Measurements from ENCODE around the gene MAMDC4.

Gene MAMDC4

DNA sequence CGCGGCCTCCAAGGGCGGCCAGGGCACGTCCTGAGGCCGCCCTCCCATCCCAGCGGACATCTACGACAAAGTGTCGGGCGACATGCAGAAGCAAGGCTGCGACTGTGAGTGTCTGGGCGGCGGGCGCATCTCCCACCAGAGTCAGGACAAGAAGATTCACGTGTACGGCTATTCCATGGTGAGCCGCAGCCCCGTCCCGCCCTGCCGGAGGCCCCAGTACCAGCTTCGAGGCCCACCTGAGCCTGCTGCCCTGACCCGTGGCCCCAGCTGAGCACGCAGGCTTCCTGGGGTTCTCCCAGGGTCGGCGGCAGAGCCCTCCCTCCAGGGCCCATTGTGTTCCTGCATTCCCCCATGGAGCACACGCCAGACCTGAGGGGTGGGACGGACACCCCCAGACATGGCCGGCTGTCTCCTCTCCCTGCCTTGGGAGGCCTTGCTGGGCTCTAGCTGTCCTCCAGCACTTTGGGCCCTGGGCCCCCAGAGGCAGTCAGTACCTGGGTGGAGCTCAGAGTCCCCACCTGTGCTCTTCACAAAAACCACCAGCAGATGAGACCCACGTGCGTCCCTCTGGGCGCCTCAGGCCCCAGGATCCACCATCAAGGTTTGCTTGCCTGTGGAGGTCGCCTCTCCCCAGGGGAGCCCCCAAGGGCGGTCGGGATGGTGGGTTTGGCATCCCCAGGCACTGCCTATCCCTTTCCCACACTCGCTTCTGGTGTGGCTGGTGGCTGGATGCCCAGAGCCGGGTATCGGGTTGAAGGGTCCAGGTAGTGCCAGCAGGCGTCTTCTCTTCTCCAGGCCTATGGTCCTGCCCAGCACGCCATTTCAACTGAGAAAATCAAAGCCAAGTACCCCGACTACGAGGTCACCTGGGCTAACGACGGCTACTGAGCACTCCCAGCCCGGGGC, 1.9 kb upstream of the MAMDC4 start:
- no peak for DNase-seq (ENCODE audit: low spot score)

DNA sequence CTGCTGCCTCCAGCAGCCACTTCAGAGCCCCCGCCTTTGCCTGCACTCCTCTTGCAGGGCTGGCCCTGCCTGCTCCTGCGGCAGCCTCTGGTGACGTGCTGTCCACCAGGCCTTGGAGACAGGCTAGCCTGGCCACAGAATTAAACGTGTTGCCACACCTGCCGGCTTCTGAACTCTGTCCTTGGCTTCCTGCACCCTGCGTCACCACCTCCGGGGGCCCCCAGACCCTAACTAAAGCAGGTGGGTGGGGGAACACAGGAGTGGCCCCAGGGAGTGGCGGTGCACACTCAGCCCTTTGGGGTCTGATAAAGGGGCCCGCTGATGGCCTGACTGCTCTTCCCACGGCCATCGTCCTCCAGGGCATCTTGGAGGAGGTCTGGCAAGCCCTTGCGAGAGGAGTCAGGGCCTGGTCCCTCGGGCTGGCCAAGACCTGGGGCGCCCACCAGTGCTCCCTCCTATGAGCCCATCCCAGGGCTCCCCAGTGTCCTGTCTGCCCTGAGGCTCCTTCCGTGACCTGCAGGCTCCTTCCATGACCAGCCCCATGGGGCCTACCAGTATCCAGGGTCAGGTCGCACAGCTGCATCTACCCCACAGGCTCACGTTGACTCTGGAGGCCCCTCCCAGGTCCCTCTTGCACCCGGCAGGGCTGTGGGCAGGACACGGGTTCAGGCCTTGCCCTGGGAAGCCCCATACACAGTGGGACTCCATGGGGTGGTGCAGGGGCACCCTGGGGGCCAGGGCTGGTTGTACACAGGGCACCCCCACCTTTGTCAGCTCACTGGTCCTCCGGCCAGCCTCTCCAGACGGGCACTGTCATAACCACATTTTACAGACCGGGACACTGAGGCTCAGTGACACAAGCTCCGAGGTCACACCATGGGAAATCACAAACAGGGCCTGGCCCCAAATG, 1.0 kb upstream of the MAMDC4 start:
- DNase-seq (ENCODE audit: low spot score): no peak

GRCh38 chr9:136852664-136853595, 784 bp downstream of the MAMDC4 start:
- DNase-seq (ENCODE audit: low spot score): no peak

GRCh38 chr9:136853596-136854112, 1.5 kb downstream of the MAMDC4 start:
- DNase-seq (ENCODE audit: low spot score): no peak

DNA sequence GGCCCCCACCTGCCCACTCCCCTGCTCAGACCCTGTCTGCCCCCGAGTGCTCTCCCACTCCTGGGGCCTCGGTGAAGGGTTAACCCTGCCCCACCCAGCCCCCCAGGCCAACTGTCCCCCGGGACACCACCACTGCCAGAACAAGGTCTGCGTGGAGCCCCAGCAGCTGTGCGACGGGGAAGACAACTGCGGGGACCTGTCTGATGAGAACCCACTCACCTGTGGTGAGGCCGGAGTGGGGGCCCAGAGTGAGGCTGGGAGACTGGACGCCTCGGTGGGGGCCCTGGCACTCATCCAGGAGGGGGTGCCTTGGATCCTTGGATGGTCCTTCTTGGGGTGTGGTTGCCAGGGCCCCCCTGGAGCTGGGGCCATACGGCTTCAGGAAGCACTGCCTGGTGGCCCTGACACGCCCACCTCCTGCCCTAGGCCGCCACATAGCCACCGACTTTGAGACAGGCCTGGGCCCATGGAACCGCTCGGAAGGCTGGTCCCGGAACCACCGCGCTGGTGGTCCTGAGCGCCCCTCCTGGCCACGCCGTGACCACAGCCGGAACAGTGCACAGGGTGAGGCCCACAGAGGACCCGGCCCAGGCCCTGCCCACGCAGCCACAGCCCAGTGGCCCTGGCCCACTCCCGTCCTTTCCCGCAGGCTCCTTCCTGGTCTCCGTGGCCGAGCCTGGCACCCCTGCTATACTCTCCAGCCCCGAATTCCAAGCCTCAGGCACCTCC, 2.1 kb downstream of the MAMDC4 start:
- no peak for DNase-seq (ENCODE audit: low spot score)

DNA sequence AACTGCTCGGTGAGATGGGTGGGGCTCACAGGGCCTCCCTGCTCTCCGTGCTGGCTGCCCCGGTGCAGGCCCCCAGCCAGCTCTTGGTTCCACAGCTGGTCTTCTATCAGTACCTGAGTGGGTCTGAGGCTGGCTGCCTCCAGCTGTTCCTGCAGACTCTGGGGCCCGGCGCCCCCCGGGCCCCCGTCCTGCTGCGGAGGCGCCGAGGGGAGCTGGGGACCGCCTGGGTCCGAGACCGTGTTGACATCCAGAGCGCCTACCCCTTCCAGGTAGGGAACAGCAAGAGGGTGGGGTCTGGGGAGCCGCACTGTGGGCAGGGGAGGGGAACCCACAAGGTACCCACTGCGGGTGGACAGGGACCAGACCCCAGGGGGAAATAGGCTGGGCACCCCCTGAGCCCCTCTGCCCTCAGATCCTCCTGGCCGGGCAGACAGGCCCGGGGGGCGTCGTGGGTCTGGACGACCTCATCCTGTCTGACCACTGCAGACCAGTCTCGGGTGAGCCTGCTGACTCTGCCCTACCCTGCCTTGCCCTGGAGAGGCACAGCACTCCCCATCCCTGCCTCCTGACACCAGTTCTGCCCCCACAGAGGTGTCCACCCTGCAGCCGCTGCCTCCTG, 2.8 kb downstream of the MAMDC4 start:
- no peak for DNase-seq (ENCODE audit: low spot score)

DNA sequence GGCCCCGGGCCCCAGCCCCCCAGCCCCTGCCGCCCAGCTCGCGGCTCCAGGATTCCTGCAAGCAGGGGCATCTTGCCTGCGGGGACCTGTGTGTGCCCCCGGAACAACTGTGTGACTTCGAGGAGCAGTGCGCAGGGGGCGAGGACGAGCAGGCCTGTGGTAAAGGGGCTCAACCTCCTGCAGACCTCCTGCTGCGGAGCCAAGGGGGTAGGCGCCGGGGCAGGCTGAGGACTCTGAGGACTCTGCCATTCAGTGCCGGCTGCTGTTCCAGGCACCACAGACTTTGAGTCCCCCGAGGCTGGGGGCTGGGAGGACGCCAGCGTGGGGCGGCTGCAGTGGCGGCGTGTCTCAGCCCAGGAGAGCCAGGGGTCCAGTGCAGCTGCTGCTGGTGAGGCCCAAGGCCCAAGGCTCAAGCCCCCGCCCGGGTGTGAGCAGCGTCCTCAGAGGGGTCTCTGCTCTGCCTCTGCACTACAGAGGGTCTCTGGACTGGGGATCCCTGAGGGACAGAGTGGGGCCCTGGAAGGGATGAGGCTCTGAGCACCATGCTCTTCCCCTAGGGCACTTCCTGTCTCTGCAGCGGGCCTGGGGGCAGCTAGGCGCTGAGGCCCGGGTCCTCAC, 3.4 kb downstream of the MAMDC4 start:
- DNase-seq (ENCODE audit: low spot score): no peak

GRCh38 chr9:136856079-136856476, 3.9 kb downstream of the MAMDC4 start:
- DNase-seq (ENCODE audit: low spot score): no peak

DNA sequence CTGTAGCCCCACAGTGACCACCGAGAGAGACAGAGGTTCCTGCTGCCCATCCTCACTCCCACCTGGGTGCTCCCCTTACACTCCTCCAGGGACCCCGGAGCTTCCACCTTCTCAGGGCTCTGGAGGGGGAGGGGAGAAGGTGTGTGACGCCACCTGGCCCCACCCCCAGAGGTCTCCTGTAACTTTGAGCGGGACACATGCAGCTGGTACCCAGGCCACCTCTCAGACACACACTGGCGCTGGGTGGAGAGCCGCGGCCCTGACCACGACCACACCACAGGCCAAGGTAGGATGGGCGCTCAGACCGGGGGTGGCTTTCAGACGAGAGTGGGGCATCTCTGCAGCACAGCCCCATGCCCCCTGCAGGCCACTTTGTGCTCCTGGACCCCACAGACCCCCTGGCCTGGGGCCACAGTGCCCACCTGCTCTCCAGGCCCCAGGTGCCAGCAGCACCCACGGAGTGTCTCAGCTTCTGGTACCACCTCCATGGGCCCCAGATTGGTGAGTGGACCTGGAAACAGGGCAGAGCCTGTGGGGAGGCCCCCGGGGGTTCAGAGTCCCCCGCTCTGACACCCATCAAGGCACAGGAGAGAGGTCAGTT, 4.5 kb downstream of the MAMDC4 start:
- no peak for DNase-seq (ENCODE audit: low spot score)

DNA sequence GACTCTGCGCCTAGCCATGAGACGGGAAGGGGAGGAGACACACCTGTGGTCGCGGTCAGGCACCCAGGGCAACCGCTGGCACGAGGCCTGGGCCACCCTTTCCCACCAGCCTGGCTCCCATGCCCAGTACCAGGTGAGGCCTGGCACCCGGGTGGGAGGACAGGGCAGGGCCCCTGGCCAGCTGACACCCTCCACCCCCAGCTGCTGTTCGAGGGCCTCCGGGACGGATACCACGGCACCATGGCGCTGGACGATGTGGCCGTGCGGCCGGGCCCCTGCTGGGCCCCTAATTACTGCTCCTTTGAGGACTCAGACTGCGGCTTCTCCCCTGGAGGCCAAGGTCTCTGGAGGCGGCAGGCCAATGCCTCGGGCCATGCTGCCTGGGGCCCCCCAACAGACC, 5.0 kb downstream of the MAMDC4 start:
- DNase-seq (ENCODE audit: low spot score): no peak

- no peak for DNase-seq (ENCODE audit: low spot score)
Measured at GRCh38 chr9:136857581-136858412, 5.7 kb downstream of the MAMDC4 start.

- DNase-seq (ENCODE audit: low spot score): no peak
Measured at GRCh38 chr9:136858452-136858843, 6.3 kb downstream of the MAMDC4 start.

DNA sequence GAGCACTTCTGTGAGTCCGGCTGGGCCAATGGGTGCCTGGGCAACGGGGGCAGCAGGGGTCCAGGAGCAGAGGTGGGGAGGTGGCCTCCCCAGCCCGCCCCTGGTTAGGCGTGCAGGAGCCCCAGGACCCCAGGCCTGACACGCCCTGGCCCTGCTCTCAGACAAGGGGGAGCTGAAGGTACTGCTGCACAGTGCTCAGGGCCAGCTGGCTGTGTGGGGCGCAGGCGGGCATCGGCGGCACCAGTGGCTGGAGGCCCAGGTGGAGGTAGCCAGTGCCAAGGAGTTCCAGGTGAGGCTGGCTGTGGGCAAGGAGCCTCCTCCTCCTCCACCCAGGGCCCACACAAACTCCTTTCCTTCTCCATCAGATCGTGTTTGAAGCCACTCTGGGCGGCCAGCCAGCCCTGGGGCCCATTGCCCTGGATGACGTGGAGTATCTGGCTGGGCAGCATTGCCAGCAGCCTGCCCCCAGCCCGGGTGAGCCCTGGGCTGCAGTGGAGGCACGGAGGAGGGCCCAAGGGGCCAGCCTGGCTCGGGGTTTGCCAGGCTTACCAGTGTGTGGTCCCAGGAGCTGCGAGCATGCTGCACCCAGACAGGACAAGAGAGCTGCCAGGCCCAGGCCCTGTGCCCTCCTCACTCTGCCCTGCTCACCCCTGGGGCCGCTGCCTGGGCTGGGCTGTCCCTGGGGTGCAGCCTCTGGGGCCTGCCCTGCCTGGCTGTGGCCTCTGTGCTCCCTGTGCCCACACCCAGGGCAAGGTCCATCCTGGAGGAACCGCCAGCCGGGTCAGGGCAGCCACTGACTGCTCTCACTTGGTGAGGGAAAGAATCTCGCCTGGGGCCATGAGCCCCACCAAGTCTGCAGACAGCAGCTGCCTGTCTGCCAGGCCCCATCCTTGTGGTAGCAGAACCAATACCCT, 7.0 kb downstream of the MAMDC4 start:
- no peak for DNase-seq (ENCODE audit: low spot score)

- no peak for DNase-seq (ENCODE audit: low spot score)
Measured at GRCh38 chr9:136860529-136860928, 8.4 kb downstream of the MAMDC4 start.

GRCh38 chr9:136860933-136861873, 9.1 kb downstream of the MAMDC4 start:
- no peak for DNase-seq (ENCODE audit: low spot score)

DNA sequence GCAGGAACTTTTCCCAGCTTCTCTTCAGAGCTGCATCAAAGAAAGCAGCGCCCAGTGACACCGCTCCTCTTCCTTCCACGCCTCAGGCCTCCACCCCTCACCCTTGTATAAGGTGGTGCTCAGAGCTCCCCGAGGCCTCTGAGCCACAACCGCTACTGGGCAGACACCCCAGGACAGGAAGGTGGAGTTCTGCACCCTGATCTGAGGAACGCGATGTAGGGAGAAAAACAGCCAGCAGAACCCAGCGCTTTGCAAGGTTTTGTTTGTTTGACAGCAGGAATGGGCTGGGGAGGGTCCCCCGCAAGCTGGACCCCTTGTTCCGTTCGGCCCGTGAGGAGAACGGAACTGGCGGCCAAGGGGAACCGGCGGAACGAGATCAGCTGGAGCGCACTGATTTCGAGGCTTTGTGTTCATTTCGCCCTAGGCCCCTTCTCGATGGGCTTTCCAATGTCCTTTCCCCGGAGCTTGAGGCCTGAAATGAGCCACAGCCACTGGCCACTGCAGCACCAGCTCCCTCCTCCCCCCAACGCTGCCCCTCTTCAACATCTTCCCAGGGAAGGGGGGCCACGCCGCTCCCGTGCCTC, 9.8 kb downstream of the MAMDC4 start:
- DNase-seq (ENCODE audit: low spot score): no peak

Measured in activated CD4-positive, alpha-beta T cell treated with anti-CD3 and anti-CD28 coated beads, Interleukin-2, Interleukin-4, amounts not matched to agents 100 ng/mL and 50 ng/mL, durations not matched to agents 16 hours and 8 hours (primary cell).